HG03135 (cell line): ENCODE measurements around the gene CPEB3.
A peak's percentile ranks its signal among the peaks of the same experiment; 100 is the strongest.
"Not testable (repeated sequence)": the region's sequence is repeated elsewhere in the genome, so short reads cannot be mapped to it uniquely, and the experiment has no call there.

Experiments used
- ATAC-seq: cut with Tn5 transposase; IDR thresholded peaks from one replicate; pipeline ENCODE4 v1.9.1; 2021; ENCODE audit warnings: mild to moderate bottlenecking, moderate library complexity; ENCODE audit not compliant: unreplicated experiment

Gene CPEB3

DNA sequence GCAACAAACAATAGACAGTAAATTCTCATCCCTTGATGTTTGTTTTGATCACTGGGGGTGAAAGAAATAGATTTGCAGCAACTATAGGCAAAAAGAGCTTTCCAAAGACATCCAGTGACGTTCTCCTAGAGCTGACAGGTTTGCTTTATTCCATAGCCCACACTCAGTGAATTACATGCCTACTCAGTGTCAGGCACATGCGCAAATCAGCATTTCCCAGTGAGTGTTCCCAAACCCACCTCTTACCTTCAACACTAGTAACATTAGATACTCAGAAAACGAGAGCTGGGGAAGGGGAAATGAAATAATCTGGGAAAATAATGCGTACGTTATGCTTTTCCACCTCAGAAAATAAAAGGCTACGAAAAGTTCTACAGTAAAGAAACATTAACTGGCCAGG, 144.1 kb downstream of the CPEB3 start:
- no peak for ATAC-seq

- no peak for ATAC-seq
Observed at GRCh38 chr10:92146107-92146506, 144.8 kb downstream of the CPEB3 start.

- ATAC-seq: peak; percentile 72
Observed at GRCh38 chr10:92142949-92143348, 147.9 kb downstream of the CPEB3 start.

DNA sequence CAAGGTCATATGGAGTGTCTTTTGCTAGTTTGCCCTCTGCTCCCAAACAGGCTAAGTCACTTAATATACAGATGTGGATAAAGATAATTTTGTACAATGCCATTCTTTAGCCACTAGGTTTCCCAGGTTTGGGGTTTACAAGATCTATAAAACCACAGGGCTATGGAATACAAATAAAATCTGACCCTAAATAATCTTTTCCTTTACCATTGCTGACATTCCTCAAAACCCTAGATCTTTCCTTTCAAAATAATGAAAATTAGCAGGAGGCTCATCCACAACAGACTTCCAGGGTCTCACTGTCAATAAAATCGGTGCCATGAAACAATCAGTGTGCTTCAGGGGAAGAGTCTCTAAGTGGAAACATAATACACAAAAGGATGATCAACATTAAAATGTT, 148.4 kb downstream of the CPEB3 start:
- ATAC-seq: peak; percentile 16

- not testable (repeated sequence) for ATAC-seq
Observed at GRCh38 chr10:92141147-92141546, 149.7 kb downstream of the CPEB3 start.

DNA sequence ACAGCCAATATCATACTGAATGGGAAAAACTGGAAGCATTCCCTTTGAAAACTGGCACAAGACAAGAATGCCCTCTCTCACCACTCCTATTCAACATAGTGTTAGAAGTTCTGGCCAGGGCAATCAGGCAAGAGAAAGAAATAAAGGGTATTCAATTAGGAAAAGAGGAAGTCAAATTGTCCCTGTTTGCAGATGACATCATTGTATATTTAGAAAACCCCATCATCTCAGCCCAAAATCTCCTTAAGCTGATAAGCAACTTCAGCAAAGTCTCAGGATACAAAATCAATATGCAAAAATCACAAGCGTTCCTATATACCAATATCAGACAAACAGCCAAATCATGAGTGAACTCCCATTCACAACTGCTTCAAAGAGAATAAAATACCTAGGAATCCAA, 156.8 kb downstream of the CPEB3 start:
- ATAC-seq: not testable (repeated sequence)

DNA sequence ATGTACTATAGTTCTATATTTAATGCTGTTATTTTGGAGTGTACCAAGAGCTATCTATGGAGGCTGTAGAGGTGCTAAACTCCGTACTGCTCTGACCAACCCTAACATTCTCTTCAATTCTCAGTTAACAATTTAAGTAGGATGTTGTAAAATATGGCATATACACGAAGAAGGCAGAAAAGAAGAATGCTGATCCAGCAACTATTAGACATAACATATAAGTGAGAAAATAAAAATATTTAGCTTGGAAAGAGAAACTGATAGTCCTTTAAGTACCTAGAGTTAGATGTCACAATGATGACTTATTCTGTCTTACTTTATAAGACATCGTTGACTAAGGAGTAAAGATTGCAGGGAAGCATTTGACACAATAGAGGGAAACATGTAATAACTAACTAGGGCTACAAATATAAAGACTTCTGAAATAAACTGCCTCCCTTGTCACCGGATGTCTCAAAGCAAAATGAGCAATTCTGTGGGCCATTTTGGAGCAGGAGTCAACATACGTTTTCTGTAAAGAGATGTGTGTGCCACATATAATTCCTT, 159.5 kb downstream of the CPEB3 start:
- no peak for ATAC-seq

GRCh38 chr10:92130622-92131274, 160.1 kb downstream of the CPEB3 start:
- no peak for ATAC-seq

- ATAC-seq: no peak
Observed at GRCh38 chr10:92126100-92126650, 164.7 kb downstream of the CPEB3 start.

GRCh38 chr10:92125144-92125543, 165.7 kb downstream of the CPEB3 start:
- ATAC-seq: no peak

DNA sequence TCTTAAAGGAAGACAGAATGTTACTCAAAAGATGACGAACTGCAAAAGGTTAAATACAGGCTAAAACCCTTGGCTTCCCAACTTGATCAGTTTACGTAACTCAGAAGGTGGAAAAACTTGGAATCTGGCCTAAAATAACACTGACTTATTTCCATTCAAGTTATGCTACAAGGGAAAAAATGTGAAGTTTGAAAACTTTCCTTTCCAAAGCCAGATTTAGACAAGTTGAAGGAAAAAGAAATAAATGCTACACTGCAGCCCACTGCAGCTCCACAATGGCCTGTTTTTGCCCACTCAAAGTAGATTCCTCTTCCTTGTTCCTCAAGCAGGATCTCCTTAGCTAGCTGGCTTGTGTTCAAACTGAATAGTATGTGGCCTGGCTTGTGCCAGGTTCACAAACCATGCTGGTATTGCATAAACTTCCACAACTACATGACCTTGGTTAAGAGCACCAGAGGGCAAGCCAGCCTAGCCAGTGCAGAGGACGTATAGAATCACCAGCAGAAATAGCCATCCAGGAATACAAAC, 166.2 kb downstream of the CPEB3 start:
- ATAC-seq: no peak

GRCh38 chr10:92124020-92124419, 166.9 kb downstream of the CPEB3 start:
- ATAC-seq: no peak

DNA sequence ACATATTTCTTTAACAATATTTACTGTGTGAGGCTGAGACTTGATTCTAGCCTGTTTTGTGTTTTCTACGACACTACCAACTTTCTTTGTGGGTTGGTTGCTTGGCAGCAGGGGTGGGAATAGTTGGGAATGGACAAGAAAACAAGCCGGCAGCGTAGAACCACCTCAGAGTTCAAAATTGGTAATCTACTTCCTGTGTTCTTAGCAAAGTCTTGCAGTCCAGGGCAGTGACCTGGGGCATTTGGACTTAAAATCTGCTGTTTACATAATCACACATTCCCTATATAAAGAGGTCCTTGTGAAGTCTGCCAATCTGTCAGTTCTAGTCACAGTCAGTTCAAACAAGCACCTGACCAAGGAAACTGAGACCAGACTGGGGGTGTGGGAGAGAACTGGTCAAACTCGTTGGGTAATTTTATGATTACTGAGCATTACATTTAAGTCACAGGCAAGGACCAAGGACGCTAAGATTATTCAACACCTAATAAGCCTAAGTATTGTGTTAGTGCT, 167.9 kb downstream of the CPEB3 start:
- no peak for ATAC-seq

- no peak for ATAC-seq
Observed at GRCh38 chr10:92121686-92122492, 169.0 kb downstream of the CPEB3 start.

- no peak for ATAC-seq
Observed at GRCh38 chr10:92119340-92119739, 171.5 kb downstream of the CPEB3 start.

DNA sequence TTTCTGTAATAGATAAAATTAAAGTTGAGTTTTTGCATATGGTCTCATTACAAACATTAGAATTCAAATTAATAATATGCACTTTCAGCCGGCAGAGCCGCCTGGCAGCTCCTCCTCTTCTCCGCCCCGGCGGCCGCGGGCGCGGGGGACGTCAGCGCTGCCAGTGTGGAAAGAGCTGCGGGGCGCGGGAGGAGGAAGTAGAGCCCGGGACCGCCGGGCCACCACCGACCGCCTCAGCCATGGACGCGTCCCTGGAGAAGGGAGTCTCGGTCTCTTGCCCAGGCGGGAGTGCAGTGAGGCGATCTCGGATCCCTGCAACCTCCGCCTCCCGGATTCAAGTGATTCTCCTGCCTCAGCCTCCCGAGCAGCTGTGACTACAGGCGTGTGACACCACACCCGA, 176.0 kb downstream of the CPEB3 start:
- ATAC-seq: not testable (repeated sequence)

- ATAC-seq: no peak
Observed at GRCh38 chr10:92113911-92114600, 176.8 kb downstream of the CPEB3 start.

DNA sequence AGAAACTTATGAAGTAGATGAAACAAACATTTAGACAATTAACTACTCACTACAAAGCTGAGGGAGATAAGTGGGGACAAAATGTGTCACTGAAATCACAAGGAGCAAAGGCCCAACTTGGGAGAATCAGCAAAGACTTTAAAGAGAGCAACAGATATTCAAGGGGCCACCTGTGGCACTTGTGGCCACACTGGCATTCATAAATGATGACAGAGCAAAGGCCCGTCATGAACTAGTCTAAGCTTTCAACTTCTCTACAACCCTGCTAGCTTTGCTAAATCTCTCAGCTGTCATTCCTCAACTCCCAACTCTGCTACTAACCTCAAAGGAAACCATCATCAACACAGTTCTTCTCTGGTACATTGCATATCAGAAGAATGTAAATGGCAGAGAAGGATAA, 178.4 kb downstream of the CPEB3 start:
- ATAC-seq: no peak

GRCh38 chr10:92111336-92111939, 179.4 kb downstream of the CPEB3 start:
- ATAC-seq: no peak

DNA sequence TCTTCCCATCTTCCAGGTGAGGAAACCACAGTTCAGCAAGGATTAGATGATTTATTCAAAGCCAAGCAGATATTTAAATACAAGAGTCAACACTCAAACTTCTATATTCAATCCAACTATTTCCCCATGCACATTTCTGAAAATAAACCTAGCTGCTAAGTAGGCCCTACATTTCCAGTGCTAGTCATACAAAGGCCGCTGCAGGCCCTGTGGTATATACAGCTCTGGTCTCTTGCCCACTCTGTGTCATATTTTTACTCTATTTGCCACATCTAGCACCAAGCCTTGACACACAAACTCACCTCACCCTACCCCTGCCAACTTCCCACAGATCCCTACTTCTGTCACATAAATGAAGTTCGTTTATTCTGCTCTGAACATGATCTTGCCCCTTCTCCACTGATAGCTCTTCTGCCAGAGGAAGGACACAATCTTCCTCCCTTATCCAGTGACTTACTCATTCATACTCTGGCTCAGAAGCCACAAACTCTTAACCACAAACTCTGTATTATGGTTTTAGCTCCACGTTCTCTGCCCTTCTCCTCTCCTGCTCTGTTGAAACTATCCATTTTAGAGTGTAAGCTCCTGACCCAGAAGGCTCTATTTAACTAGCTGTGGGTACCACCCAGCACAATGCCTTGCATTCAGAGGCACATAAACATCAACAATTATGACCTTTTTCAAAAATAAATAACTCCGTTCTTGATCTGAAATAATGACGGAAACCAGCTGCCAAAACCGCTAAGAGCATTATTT, 180.7 kb downstream of the CPEB3 start:
- ATAC-seq: no peak
